Tibial artery (tissue), 4 donors: Measurements from ENCODE around the gene HSD11B2.

Experiments used
- DNase-seq, 2 donors: peaks; one replicate each; pipeline ENCODE4 v3.0.0-alpha.2; 2019
- H3K27ac ChIP-seq, 2 donors: fragments of 200-600 bp; sonication (generic) in 1 of 2; 1 replicate in 1 of 2; 2 replicates in 1 of 2; pipeline ENCODE4 v1.5.1; 2018 to 2019; ENCODE audit warnings: mild to moderate bottlenecking in 1 of 2
- H3K27me3 ChIP-seq, 2 donors: fragments of 200-600 bp; sonication (generic) in 1 of 2; one replicate each; pipeline versions ENCODE4 v1.5.1 to v1.6.0; 2016 to 2019
- H3K36me3 ChIP-seq, 3 donors: fragments of 200-600 bp; sonication (generic) in 2 of 3; one replicate each; pipeline ENCODE4 v1.5.1; 2016 to 2019; ENCODE audit warnings: mild to moderate bottlenecking in 2 of 3
- H3K4me1 ChIP-seq, 4 donors: fragments of 200-600 bp; sonication (generic) in 2 of 4; 1 replicate in 3 of 4; 2 replicates in 1 of 4; pipeline ENCODE4 v1.5.1; 2016 to 2019
- H3K4me3 ChIP-seq, 2 donors: fragments of 200-600 bp; sonication (generic) in 1 of 2; 1 replicate in 1 of 2; 2 replicates in 1 of 2; pipeline ENCODE4 v1.5.1; 2018 to 2019; ENCODE audit warnings: mild to moderate bottlenecking in 2 of 2
- H3K9me3 ChIP-seq, 3 donors: fragments of 200-600 bp; sonication (generic) in 1 of 3; one replicate each; pipeline ENCODE4 v1.5.1; 2016 to 2019
- intact Hi-C: fragments of 100-400 bp; cut with DNase I; formaldehyde crosslinking; loops from one replicate; pipeline ENCODE4 v1.15.0; 2023; ENCODE audit warnings: low total_unique reads
- TF ChIP-seq, protein P1 (sequence below), 2 experiments: fragments of 200-600 bp in 1 of 2; fragments of 450-650 bp in 1 of 2; IDR thresholded peaks; one replicate each; pipeline ENCODE4 v1.5.1; 2017 to 2019; ENCODE audit warnings: antibody characterized with exemption in 2 of 2, mild to moderate bottlenecking in 1 of 2, moderate library complexity in 1 of 2

Gene HSD11B2

DNA sequence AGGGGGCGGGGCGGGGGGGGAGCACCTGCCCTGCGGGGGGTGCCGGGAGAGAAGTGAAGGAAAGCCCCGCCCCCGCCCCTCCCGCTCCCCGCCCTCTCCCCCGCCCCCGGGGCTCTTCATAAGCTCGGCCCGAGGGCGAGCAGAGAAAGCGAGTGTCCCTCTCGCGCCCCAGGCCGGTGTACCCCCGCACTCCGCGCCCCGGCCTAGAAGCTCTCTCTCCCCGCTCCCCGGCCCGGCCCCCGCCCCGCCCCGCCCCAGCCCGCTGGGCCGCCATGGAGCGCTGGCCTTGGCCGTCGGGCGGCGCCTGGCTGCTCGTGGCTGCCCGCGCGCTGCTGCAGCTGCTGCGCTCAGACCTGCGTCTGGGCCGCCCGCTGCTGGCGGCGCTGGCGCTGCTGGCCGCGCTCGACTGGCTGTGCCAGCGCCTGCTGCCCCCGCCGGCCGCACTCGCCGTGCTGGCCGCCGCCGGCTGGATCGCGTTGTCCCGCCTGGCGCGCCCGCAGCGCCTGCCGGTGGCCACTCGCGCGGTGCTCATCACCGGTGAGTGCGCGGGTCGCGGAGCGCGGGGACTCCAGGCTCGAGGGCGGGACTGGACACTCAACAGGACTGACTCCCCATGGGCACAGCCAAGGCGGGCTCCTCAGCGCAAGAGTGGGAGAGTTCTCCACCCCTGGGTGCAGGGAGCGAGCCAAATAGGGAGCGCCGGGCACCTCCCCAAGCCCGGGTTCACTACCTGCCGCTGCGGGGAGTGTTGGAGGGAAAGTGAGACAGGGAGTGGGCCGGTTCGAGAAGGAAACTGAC, at the start of gene HSD11B2:
HSD11B2 (plus strand) TSS at position 145 of the 798 bp plus-strand sequence; CDS start at position 273, 128 bp downstream.
- H3K27ac ChIP-seq = peak within 1 kb of the TSS in 1 of 2 donors; percentile 53
- peak within 1 kb of the TSS; percentile 44 to 56 for H3K4me3 ChIP-seq
- peaks cover 6 to 36% (median 14%) of the 10 kb centered on the region in 4 donors for H3K4me1 ChIP-seq
- peaks cover 0 to 37% of the 10 kb centered on the region in 2 donors for H3K27me3 ChIP-seq
- H3K36me3 ChIP-seq = peaks cover 0 to 9% (median 0%) of the 10 kb centered on the region in 3 donors
- DNase-seq = peak in 1 of 2 donors; percentile 71
- TF ChIP-seq, protein P1, sequence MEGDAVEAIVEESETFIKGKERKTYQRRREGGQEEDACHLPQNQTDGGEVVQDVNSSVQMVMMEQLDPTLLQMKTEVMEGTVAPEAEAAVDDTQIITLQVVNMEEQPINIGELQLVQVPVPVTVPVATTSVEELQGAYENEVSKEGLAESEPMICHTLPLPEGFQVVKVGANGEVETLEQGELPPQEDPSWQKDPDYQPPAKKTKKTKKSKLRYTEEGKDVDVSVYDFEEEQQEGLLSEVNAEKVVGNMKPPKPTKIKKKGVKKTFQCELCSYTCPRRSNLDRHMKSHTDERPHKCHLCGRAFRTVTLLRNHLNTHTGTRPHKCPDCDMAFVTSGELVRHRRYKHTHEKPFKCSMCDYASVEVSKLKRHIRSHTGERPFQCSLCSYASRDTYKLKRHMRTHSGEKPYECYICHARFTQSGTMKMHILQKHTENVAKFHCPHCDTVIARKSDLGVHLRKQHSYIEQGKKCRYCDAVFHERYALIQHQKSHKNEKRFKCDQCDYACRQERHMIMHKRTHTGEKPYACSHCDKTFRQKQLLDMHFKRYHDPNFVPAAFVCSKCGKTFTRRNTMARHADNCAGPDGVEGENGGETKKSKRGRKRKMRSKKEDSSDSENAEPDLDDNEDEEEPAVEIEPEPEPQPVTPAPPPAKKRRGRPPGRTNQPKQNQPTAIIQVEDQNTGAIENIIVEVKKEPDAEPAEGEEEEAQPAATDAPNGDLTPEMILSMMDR (IDR thresholded peaks at IDR 0.05) = peak in 1 of 2 experiments; percentile 24
- H3K9me3 ChIP-seq = no peaks in the 10 kb centered on the region
- intact Hi-C loops = no loop called here

DNA sequence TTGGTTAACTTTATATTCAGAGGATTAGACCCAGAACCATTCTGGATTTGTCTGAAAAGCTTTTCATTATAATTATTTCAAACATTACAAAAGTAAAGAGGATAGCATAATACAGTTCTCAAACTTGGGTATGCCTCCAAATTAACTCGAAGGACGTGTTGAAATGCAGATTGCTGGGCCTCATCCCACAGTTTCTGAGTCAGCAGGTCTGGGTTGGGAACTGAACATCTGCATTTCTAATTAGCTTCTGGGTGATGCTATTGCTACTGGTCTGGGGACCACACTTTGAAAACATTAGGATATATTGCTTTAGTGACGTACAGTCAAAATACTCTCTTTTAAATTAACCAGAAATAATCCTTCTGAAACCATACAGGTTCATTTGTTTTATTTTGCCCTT, 47.6 kb upstream of the HSD11B2 start:
- intact Hi-C loops = no loop called here

DNA sequence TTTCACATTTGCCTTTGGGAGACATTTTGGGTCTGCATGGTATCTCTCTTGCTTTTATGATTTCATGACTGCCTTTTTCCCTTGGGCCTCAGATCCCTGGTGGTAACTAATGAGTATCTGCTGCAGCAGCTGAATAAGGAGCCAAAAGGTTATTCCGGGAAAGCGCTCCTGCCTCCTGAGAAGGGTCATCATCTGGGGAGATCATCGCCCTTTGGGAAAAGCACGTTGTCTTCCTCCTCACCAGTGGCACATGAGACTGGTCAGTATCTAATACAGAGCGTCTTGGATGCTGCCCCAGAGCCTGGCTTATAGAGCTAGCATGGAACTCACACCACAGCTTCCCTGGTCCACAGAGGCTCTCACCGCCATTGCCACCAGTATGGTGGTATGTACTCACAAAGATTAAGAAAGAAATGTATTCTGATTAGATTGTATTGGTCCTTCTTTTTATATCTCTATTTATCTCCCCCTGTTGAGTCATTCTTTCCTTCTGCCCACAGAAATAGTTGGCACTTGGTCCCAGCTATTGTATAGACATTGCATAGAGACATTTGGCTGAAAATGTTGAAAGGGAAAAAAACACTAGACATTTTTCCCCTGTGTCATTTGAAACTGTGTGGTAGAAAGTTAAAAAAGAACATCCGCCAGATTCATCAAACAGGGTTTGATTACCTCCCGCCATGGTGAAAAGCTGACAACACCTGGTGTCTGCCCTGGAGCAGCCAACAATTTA, 46.0 kb upstream of the HSD11B2 start:
- H3K36me3 ChIP-seq = no peaks in the 10 kb centered on the region
- no peaks in the 10 kb centered on the region for H3K9me3 ChIP-seq
- H3K4me1 ChIP-seq = no peaks in the 10 kb centered on the region
- H3K4me3 ChIP-seq = no peak overlapping the region
- intact Hi-C loops = no loop called here
- peaks cover 0 to 4% of the 10 kb centered on the region in 2 donors for H3K27me3 ChIP-seq
- no peak overlapping the region for H3K27ac ChIP-seq
- no peak for DNase-seq
- TF ChIP-seq, protein P1 (IDR thresholded peaks at IDR 0.05) = no peak

More for the DNA sequence above, 47.6 kb upstream of the HSD11B2 start:
- no peak overlapping the region for H3K4me3 ChIP-seq
- no peaks in the 10 kb centered on the region for H3K9me3 ChIP-seq
- no peaks in the 10 kb centered on the region for H3K4me1 ChIP-seq
- peaks cover 0 to under 1% of the 10 kb centered on the region in 2 donors for H3K27me3 ChIP-seq
- DNase-seq = no peak
- TF ChIP-seq, protein P1 (IDR thresholded peaks at IDR 0.05) = no peak
- no peaks in the 10 kb centered on the region for H3K36me3 ChIP-seq
- no peak overlapping the region for H3K27ac ChIP-seq

DNA sequence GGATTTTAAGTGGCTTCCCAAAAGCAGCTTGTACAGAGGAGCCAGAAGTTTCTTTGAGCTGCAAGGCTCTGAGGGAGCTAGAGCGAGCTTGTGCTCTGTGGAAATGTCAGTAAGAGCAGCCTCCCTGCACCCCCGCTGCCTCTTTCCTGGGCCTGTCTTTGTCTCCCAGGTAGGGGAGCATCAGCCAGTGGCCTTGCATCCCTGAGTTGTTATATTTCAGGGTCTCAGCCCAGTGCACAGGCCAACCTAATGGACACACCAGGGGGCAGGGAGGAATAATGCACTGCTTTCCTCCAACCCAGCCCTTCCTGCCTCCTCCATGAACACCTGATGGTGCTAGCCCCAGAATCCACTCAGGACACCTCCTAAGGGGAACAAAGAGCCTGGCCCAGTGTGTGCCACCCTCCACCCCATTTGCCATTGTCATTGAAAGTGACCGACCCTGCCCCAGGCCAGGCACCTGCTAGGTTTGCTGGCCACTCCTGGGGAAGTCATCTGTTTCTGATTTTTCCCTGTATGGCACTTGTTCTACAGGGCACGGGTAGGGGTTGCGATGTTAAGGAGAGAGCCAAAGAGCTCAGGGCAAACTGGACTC, 44.0 kb upstream of the HSD11B2 start:
- peaks cover 0 to 5% (median 0%) of the 10 kb centered on the region in 4 donors for H3K4me1 ChIP-seq
- no peaks in the 10 kb centered on the region for H3K36me3 ChIP-seq
- no peaks in the 10 kb centered on the region for H3K9me3 ChIP-seq
- H3K27ac ChIP-seq = no peak overlapping the region
- peaks cover 0 to 20% of the 10 kb centered on the region in 2 donors for H3K27me3 ChIP-seq
- no peak for DNase-seq
- intact Hi-C loops = no loop called here
- H3K4me3 ChIP-seq = no peak overlapping the region
- TF ChIP-seq, protein P1 (IDR thresholded peaks at IDR 0.05) = no peak

DNA sequence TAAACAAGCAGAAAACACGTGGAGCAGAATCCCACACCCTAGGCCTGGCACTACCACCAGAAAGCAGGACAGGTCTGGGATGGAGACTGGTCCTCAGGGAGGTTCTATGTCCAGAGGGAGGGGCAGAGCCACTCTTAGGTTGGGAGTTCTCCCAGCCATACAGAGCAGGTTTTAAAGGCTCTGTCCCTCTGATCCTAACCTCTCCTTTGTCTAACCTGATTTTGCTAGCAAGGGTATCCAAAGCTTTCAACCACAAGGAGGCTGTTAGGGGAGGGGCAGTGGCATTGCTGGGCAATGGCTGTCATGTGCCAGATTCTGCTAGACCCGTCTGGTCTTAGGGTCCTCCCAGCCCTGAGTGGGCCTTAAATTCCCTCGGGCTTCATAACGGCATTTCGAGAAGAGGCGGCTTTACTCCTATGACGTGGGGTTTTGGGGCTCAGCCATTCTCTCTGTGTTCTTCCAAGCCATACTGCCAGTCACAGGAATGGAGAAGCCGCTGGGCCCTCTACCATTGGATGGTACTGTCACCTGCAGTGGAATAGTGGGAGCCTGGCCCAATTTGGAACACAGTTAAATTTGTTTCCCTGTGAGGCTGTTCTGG, 43.3 kb upstream of the HSD11B2 start:
- no peaks in the 10 kb centered on the region for H3K36me3 ChIP-seq
- TF ChIP-seq, protein P1 (IDR thresholded peaks at IDR 0.05) = no peak
- peaks cover 0 to 25% of the 10 kb centered on the region in 2 donors for H3K27me3 ChIP-seq
- H3K9me3 ChIP-seq = no peaks in the 10 kb centered on the region
- H3K4me1 ChIP-seq = peaks cover 0 to 9% (median under 1%) of the 10 kb centered on the region in 4 donors
- intact Hi-C loops = no loop called here
- no peak overlapping the region for H3K27ac ChIP-seq
- no peak for DNase-seq
- no peak overlapping the region for H3K4me3 ChIP-seq
